Ascending aorta (tissue), 2 donors: ENCODE measurements around the gene TCAP. TPM values are rescaled to one million over a fixed set of nuclear protein-coding genes. Genes with fewer than 3 reads are reported as not detected.

ENCODE experiments used
- DNase-seq, 2 donors: peaks; one replicate each; pipeline ENCODE4 v3.0.0-alpha.2; 2019; ENCODE audit warnings: low spot score in 2 of 2
- H3K27ac ChIP-seq, 2 donors: fragments of 200-600 bp; sonication (generic); one replicate each; pipeline ENCODE4 v1.5.1; 2016 to 2017; ENCODE audit warnings: mild to moderate bottlenecking in 1 of 2
- H3K27me3 ChIP-seq: fragments of 200-600 bp; sonication (generic); one replicate; pipeline ENCODE4 v1.5.1; 2017
- H3K36me3 ChIP-seq, 2 donors: fragments of 200-600 bp; sonication (generic); one replicate each; pipeline ENCODE4 v1.5.1; 2016
- H3K4me1 ChIP-seq, 2 donors: fragments of 200-600 bp; sonication (generic); one replicate each; pipeline ENCODE4 v1.5.1; 2016 to 2017; ENCODE audit warnings: mild to moderate bottlenecking in 1 of 2
- H3K4me3 ChIP-seq, 2 donors: fragments of 200-600 bp; sonication (generic); one replicate each; pipeline ENCODE4 v1.5.1; 2016 to 2017; ENCODE audit warnings: mild to moderate bottlenecking in 1 of 2
- H3K9me3 ChIP-seq, 2 donors: fragments of 200-600 bp; sonication (generic); one replicate each; pipeline ENCODE4 v1.5.1; 2016
- intact Hi-C: fragments of 100-400 bp; cut with DNase I; formaldehyde crosslinking; loops from one replicate; pipeline ENCODE4 v1.15.1; 2023
- total RNA-seq: library from RNA; depleted of rRNA; stranded (reverse); fragments of >200 nt; gene quantifications from one replicate; pipeline ENCODE4 v1.1.0, GENCODE V29; 2016
- TF ChIP-seq, protein P1 (sequence below), 3 experiments: fragments of 200-600 bp in 2 of 3; fragments of 450-650 bp in 1 of 3; sonication (generic) in 2 of 3; IDR thresholded peaks; one replicate each; pipeline ENCODE4 v1.5.1; 2016 to 2019; ENCODE audit warnings: antibody characterized with exemption in 3 of 3, mild to moderate bottlenecking in 1 of 3, moderate library complexity in 1 of 3

The TCAP gene
- total RNA-seq, 1 donor from 2014 or later = not detected

DNA sequence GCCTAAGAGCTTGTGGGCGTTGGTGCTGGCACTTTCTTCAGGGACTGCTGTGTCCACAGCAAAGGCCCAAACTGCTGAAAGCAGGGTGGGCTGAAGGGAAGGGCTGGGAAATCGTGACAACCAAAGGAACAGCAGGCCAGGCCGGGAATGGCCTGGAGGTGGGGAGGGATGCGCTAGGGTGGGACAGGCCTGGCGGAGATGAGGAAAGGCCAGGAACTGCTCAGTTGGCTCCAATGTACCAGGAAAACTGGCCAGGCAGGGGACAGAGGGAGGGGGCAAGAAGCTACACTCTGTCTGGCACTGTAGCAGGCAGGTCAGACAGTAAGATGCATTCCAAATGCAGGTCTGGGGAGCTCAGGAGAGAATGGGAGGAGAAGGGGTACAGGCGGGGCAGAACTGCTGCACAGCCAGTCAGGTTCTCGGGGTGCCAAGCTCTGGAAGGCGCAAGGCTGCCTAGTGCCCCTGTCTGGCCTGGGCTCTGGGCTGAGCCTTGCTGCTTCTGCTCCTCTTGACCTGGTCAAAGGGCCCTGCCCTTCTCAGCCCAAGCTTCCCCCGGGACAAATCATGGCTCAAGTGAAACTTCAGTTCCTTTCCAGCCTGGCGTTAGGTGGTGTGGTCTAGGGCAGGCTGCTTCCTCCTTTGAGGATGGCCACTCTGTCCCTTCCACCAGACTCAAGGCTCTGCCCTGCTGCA is 10.4 kb downstream of the TCAP start:
- Histone ChIP-seq H3K9me3 (no peaks in the 10 kb centered on the region), H3K27ac (peak overlapping the region; percentile 90 to 95), H3K36me3 (no peaks in the 10 kb centered on the region), H3K4me3 (no peak overlapping the region), H3K4me1 (peaks cover 23 to 49% of the 10 kb centered on the region in 2 donors), H3K27me3 (no peaks in the 10 kb centered on the region)
- no peak for DNase-seq
- TF ChIP-seq, protein P1, sequence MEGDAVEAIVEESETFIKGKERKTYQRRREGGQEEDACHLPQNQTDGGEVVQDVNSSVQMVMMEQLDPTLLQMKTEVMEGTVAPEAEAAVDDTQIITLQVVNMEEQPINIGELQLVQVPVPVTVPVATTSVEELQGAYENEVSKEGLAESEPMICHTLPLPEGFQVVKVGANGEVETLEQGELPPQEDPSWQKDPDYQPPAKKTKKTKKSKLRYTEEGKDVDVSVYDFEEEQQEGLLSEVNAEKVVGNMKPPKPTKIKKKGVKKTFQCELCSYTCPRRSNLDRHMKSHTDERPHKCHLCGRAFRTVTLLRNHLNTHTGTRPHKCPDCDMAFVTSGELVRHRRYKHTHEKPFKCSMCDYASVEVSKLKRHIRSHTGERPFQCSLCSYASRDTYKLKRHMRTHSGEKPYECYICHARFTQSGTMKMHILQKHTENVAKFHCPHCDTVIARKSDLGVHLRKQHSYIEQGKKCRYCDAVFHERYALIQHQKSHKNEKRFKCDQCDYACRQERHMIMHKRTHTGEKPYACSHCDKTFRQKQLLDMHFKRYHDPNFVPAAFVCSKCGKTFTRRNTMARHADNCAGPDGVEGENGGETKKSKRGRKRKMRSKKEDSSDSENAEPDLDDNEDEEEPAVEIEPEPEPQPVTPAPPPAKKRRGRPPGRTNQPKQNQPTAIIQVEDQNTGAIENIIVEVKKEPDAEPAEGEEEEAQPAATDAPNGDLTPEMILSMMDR (IDR thresholded peaks at IDR 0.05) = no peak
- intact Hi-C loops = no loop called here

DNA sequence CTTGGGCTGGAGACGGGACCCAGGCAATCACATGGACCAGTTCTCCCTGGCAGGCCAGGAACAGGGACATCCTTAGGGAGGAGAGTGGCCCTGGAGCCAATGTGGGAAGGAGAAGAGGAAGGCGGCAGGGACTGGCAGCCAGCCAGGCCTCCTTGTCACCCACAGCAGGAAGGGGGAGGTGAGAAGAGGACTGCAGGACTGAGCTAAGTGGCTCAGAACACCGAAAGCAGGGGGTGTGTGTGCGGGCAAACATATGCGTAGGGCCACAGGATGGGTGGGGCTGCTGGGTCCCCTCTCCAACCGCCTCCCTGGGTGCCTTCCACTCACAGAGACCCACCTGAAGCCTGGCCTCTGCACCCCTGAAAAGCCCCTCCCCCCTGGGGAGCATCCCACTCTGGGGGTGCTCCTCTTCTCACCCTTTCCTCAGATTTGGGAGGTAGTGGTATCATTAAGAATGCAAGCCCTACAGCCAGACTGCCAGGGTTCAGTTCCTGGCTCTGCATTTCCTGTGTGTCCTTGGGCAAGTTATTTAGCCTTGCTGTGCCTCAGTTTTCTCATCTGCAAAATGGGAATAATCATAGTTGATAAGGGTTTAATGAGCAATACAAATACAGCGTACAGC is 11.2 kb downstream of the TCAP start:
- Histone ChIP-seq H3K27ac (peak overlapping the region; percentile 90 to 95), H3K4me3 (no peak overlapping the region)
- intact Hi-C loops = no loop called here

DNA sequence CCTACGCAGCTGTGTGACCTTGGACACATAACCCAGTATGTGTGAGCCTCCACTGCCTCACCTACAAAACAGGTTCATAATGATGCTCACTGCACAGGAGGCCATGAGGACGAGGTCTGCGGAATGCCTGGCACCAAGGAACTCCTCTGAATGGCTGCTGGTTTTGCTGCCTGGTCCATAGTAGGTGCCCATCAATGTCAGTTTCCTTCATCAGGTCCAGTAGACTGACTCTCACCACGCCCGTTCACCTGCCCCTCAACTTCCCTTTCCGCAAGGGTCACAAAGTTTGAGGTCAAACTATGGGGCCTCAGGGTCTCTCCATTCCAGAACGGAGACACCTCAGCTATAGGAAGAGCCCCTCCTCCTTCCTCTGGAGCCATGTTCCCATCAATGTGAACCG is 11.9 kb downstream of the TCAP start:
- intact Hi-C loops = no loop called here
- Histone ChIP-seq H3K9me3 (no peaks in the 10 kb centered on the region), H3K27me3 (no peaks in the 10 kb centered on the region), H3K4me3 (peak overlapping the region in 1 of 2 donors; percentile 11), H3K27ac (peak overlapping the region; percentile 90 to 95), H3K4me1 (peaks cover 23 to 43% of the 10 kb centered on the region in 2 donors), H3K36me3 (peaks cover 0 to 4% of the 10 kb centered on the region in 2 donors)
- TF ChIP-seq, protein P1 (IDR thresholded peaks at IDR 0.05) = no peak
- no peak for DNase-seq

More for the DNA sequence above, 11.2 kb downstream of the TCAP start:
- H3K27me3 ChIP-seq = no peaks in the 10 kb centered on the region
- no peaks in the 10 kb centered on the region for H3K9me3 ChIP-seq
- peaks cover 0 to 4% of the 10 kb centered on the region in 2 donors for H3K36me3 ChIP-seq
- H3K4me1 ChIP-seq = peaks cover 23 to 49% of the 10 kb centered on the region in 2 donors
- DNase-seq = peak; percentile 60 to 90
- TF ChIP-seq, protein P1 (IDR thresholded peaks at IDR 0.05) = no peak

DNA sequence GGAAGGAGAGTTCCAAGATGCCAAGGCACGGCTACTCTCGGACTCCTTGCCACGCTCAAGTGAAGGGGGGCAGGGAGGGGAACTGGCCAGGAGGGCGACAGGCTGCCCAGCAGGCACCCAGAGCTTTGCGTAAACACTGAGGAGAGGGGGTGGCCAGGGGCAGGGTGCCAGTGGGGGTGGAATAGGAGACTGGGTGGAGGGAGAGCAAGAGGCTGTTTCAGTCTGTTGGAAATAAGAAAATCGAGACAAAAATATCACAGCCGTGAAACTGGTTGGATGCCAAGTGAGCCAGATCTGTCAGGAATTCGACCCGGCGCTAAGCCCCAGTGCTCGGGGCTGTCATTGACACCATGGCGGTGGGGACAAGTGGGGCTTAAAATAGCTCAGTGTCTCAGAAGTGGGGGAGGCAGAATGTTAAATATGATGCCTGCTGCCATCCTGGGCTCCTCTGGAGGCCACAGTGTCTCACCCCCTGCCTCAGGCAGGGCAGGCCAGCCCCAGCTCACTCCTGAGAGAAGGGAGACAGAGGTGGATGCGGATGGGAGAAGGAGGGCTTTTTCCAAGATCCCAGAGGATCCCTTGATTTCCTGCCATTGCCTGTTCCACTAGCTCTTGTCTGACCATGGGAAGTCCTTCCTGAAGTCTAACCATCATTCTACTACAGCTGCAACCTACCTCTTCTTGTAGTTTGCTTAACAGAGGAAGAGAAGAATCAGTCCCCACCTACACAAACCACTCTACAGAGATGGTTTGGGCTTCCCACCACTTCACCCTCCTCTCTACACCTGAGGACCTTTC is 12.6 kb downstream of the TCAP start:
- no peaks in the 10 kb centered on the region for H3K9me3 ChIP-seq
- DNase-seq = peak; percentile 49 to 92
- H3K27me3 ChIP-seq = no peaks in the 10 kb centered on the region
- intact Hi-C loops = loop anchor here (1.0 to 2.0 kb wide), 2 partner anchors 11 to 27 kb away; partner anchors contain the start of gene PGAP3
- H3K27ac ChIP-seq = peak overlapping the region; percentile 90 to 95
- H3K4me3 ChIP-seq = peak overlapping the region in 1 of 2 donors; percentile 11
- TF ChIP-seq, protein P1 (IDR thresholded peaks at IDR 0.05) = no peak
- peaks cover 0 to 4% of the 10 kb centered on the region in 2 donors for H3K36me3 ChIP-seq
- peaks cover 23 to 43% of the 10 kb centered on the region in 2 donors for H3K4me1 ChIP-seq

DNA sequence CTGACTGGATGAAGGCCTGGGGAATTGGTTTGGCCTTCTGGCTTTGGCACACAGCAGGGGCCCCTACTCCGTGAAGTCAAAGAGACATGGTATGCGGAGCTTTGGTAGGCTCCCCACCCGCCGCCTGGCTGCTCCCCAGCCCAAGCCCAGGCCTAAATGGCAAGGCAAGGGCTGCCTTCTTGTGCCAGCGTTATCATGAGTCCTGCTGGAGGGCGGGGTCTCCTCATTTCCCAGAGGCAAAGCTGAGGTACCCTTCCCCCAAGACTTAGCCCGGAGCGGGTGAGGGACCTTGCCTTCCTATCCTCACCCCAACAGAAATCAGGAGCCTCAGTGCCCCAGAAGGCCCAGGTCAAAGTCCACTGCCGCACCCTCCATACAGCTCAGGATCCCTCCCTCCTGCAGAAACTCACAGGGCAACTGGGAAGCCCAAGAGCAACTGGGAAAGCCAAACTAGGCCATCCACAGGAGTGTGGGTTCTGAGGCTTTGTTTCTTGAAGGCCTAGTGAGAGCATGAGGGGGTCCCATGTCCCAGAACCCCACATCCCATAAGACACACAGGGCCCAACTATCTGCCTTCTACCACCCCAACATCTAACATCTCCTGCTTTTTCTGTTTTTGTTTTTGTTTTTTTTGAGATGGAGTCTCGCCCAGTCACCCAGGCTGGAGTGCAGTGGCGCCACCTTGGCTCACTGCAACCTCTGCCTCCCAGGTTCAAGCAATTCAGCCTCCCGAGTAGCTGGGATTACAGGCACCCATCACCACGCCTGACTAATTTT is 13.4 kb downstream of the TCAP start:
- no peaks in the 10 kb centered on the region for H3K27me3 ChIP-seq
- H3K9me3 ChIP-seq = no peaks in the 10 kb centered on the region
- no peak overlapping the region for H3K4me3 ChIP-seq
- H3K36me3 ChIP-seq = peaks cover 2 to 10% of the 10 kb centered on the region in 2 donors
- H3K4me1 ChIP-seq = peaks cover 23 to 43% of the 10 kb centered on the region in 2 donors
- TF ChIP-seq, protein P1 (IDR thresholded peaks at IDR 0.05) = no peak
- intact Hi-C loops = loop anchor here (1.0 to 2.0 kb wide), 2 partner anchors 10 to 26 kb away; partner anchors contain the start of gene PGAP3
- peak overlapping the region; percentile 90 to 95 for H3K27ac ChIP-seq
- DNase-seq = no peak
